Loucy (cell line): ENCODE measurements around the gene MYBPC2.

Experiments used
- EZH2phosphoT487 ChIP-seq: fragments of 200-600 bp; IDR thresholded peaks from 2 replicates; pipeline ENCODE4 v1.6.1; 2018; ENCODE audit warnings: antibody characterized with exemption, mild to moderate bottlenecking, moderate library complexity, borderline replicate concordance
- TF ChIP-seq, protein P1 (sequence below): fragments of 200-600 bp; sonication (generic); conservative IDR thresholded peaks from 2 replicates; pipeline ENCODE4 v1.5.1; 2014; ENCODE audit warnings: mild to moderate bottlenecking, antibody characterized with exemption, low read length

DNA sequence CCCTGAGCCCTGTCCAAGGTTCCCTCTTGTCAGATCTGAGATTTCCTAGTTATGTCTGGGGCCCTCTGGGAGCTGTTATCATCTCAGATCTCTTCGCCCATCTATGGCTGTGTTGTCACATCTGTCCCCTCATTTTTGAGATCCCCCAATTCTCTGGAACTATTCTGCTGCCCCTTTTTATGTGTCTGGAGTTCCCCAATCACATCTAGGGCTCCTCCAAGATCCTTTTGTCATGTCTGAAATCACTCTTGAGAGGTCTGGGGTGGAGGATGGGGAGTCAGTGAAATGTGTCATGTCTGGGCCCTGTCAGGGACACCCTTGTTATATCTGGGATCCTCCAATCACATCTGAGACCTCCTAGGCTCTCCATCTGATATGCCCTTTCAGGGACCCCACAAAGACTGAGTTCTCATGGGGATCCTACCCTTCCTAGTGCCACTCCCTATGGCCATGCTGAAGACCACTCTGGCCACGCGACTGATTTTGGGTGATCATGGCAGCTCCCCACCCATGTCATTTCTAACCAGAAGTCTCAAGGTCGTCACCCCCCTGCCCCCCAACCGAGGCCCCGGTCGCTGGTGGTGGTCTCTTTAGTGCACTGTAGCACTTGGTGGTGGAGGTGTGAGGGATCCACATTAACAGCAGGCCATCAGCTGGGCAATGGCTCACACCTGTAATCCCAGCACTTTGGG lies 3.8 kb upstream of the MYBPC2 start:
- TF ChIP-seq, protein P1, sequence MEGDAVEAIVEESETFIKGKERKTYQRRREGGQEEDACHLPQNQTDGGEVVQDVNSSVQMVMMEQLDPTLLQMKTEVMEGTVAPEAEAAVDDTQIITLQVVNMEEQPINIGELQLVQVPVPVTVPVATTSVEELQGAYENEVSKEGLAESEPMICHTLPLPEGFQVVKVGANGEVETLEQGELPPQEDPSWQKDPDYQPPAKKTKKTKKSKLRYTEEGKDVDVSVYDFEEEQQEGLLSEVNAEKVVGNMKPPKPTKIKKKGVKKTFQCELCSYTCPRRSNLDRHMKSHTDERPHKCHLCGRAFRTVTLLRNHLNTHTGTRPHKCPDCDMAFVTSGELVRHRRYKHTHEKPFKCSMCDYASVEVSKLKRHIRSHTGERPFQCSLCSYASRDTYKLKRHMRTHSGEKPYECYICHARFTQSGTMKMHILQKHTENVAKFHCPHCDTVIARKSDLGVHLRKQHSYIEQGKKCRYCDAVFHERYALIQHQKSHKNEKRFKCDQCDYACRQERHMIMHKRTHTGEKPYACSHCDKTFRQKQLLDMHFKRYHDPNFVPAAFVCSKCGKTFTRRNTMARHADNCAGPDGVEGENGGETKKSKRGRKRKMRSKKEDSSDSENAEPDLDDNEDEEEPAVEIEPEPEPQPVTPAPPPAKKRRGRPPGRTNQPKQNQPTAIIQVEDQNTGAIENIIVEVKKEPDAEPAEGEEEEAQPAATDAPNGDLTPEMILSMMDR: no peak
- no peak for TF ChIP-seq EZH2phosphoT487
